ENCODE data around the gene SKAP2. TPM values are rescaled to one million over a fixed set of nuclear protein-coding genes. Genes with fewer than 3 reads are reported as not detected.
A peak's percentile ranks its signal among the peaks of the same experiment; 100 is the strongest.

SKAP2 gene
- total and polyA plus RNA-seq, 8 donors, result 4.6 to 127 (median 9.6) TPM

- H3K27me3 ChIP-seq, result peaks cover 0 to under 1% (median 0%) of the 10 kb centered on the region in 3 donors
- H3K4me3 ChIP-seq, result no peak overlapping the region
- H3K9me3 ChIP-seq, result no peaks in the 10 kb centered on the region
- DNase-seq, result peak in 1 of 2 donors; percentile 83
- no peaks in the 10 kb centered on the region for H3K36me3 ChIP-seq
- peak in 5 of 7 experiments; percentile 32 to 80 (median 37) for TF ChIP-seq CTCF (IDR thresholded peaks at IDR 0.05)
- TF ChIP-seq POLR2A (IDR thresholded peaks at IDR 0.05), result no peak
- TF ChIP-seq EP300 (IDR thresholded peaks at IDR 0.05), result no peak
- peak in 1 of 3 donors; percentile 45 for TF ChIP-seq POLR2AphosphoS5 (IDR thresholded peaks at IDR 0.05)
- H3K27ac ChIP-seq, result peak overlapping the region in 3 of 5 donors; percentile 15 to 64 (median 24)
- WGBS, 5 donors, result 21 to 55% (median 32%) methylated on average over 2 of the region's 2 CpGs
- peaks cover 0 to 33% (median 5%) of the 10 kb centered on the region in 4 donors for H3K4me1 ChIP-seq
- intact Hi-C loops (cut with DNase I; ENCODE audit: low total_unique reads), result no loop called here
Measured at GRCh38 chr7:26686448-26686981, 177.9 kb downstream of the SKAP2 start.

- TF ChIP-seq POLR2A (IDR thresholded peaks at IDR 0.05) (no peak), POLR2AphosphoS5 (IDR thresholded peaks at IDR 0.05) (no peak), CTCF (IDR thresholded peaks at IDR 0.05) (no peak), EP300 (IDR thresholded peaks at IDR 0.05) (no peak)
- Histone ChIP-seq H3K4me1 (peaks cover 0 to 33% (median 5%) of the 10 kb centered on the region in 4 donors), H3K27ac (no peak overlapping the region), H3K9me3 (no peaks in the 10 kb centered on the region), H3K4me3 (no peak overlapping the region), H3K36me3 (no peaks in the 10 kb centered on the region), H3K27me3 (no peaks in the 10 kb centered on the region)
- DNase-seq, result no peak
- WGBS, 5 donors, result 27 to 55% (median 33%) methylated on average over 4 of the region's 4 CpGs
- intact Hi-C loops (cut with DNase I; ENCODE audit: low total_unique reads), result no loop called here
Measured at GRCh38 chr7:26685606-26686005, 178.8 kb downstream of the SKAP2 start.

- H3K4me1 ChIP-seq, result peaks cover 0 to 25% (median 5%) of the 10 kb centered on the region in 4 donors
- TF ChIP-seq POLR2AphosphoS5 (IDR thresholded peaks at IDR 0.05), result no peak
- no peak for TF ChIP-seq POLR2A (IDR thresholded peaks at IDR 0.05)
- no peak for TF ChIP-seq EP300 (IDR thresholded peaks at IDR 0.05)
- TF ChIP-seq CTCF (IDR thresholded peaks at IDR 0.05), result no peak
- intact Hi-C loops (cut with DNase I; ENCODE audit: low total_unique reads), result loop anchor here (5.0 kb wide), 1 partner anchor 478 kb away; no protein-coding TSS in a partner anchor
Measured at GRCh38 chr7:26684447-26684846, 179.9 kb downstream of the SKAP2 start.

GRCh38 chr7:26683277-26683676 lies 181.1 kb downstream of the SKAP2 start:
- no peaks in the 10 kb centered on the region for H3K9me3 ChIP-seq
- H3K4me1 ChIP-seq, result peaks cover 0 to 22% (median under 1%) of the 10 kb centered on the region in 4 donors
- TF ChIP-seq POLR2AphosphoS5 (IDR thresholded peaks at IDR 0.05), result no peak
- TF ChIP-seq EP300 (IDR thresholded peaks at IDR 0.05), result no peak
- no peak for TF ChIP-seq CTCF (IDR thresholded peaks at IDR 0.05)
- no peak for TF ChIP-seq POLR2A (IDR thresholded peaks at IDR 0.05)
- DNase-seq, result no peak
- H3K36me3 ChIP-seq, result no peaks in the 10 kb centered on the region
- intact Hi-C loops (cut with DNase I; ENCODE audit: low total_unique reads), result loop anchor here (5.0 kb wide), 1 partner anchor 479 kb away; no protein-coding TSS in a partner anchor
- H3K4me3 ChIP-seq, result no peak overlapping the region
- no peaks in the 10 kb centered on the region for H3K27me3 ChIP-seq
- H3K27ac ChIP-seq, result no peak overlapping the region
- WGBS, 5 donors, result 37 to 65% (median 43%) methylated on average over 1 of the region's 1 CpG

More at GRCh38 chr7:26684447-26684846, 179.9 kb downstream of the SKAP2 start:
- Histone ChIP-seq H3K27me3 (no peaks in the 10 kb centered on the region), H3K9me3 (no peaks in the 10 kb centered on the region), H3K4me3 (no peak overlapping the region), H3K27ac (no peak overlapping the region), H3K36me3 (no peaks in the 10 kb centered on the region)
- no peak for DNase-seq
- WGBS, 5 donors, result 23 to 41% (median 34%) methylated on average over 3 of the region's 3 CpGs
